Liver (tissue), 9 donors: ENCODE results near the gene DOK6. TPM values are rescaled to one million over a fixed set of nuclear protein-coding genes. Genes with fewer than 3 reads are reported as not detected.

Source experiments
- DNase-seq: peaks from one replicate; pipeline ENCODE4 v3.0.0-alpha.2; 2017; ENCODE audit warnings: low spot score
- H3K27ac ChIP-seq, 2 donors: one replicate each; pipeline ENCODE4 v1.7.0; 2013; ENCODE audit warnings: inconsistent platforms in 2 of 2, low read length in 2 of 2, control low read depth in 1 of 2, low read depth in 1 of 2, mild to moderate bottlenecking in 1 of 2
- H3K27me3 ChIP-seq, 4 donors: one replicate each; pipeline versions ENCODE4 v1.6.1 to v1.7.0; 2013; ENCODE audit warnings: low read length in 3 of 4, inconsistent platforms in 1 of 4, mild to moderate bottlenecking in 1 of 4, moderate library complexity in 1 of 4; ENCODE audit not compliant: control insufficient read depth in 4 of 4, insufficient read depth in 4 of 4
- H3K36me3 ChIP-seq, 4 donors: one replicate each; pipeline versions ENCODE4 v1.6.1 to v1.7.0; 2013; ENCODE audit warnings: low read length in 3 of 4, mild to moderate bottlenecking in 3 of 4, low read depth in 1 of 4, moderate library complexity in 1 of 4; ENCODE audit not compliant: control insufficient read depth in 4 of 4, insufficient read depth in 3 of 4
- H3K4me1 ChIP-seq, 4 donors: one replicate each; pipeline versions ENCODE4 v1.6.1 to v1.7.0; 2013; ENCODE audit warnings: low read length in 3 of 4, mild to moderate bottlenecking in 3 of 4, moderate library complexity in 1 of 4; ENCODE audit not compliant: control insufficient read depth in 4 of 4, insufficient read depth in 4 of 4
- H3K4me3 ChIP-seq, 3 donors: one replicate each; pipeline versions ENCODE4 v1.6.1 to v1.7.0; 2013; ENCODE audit warnings: low read length in 3 of 3, control low read depth in 1 of 3, low read depth in 1 of 3, mild to moderate bottlenecking in 1 of 3
- H3K9ac ChIP-seq, 2 donors: one replicate each; pipeline ENCODE4 v1.7.0; 2013; ENCODE audit warnings: low read length in 2 of 2, mild to moderate bottlenecking in 2 of 2, moderate library complexity in 2 of 2, control low read depth in 1 of 2, low read depth in 1 of 2
- H3K9me3 ChIP-seq, 4 donors: one replicate each; pipeline versions ENCODE4 v1.6.1 to v1.7.0; 2013; ENCODE audit warnings: low read length in 3 of 4; ENCODE audit not compliant: control insufficient read depth in 4 of 4
- EGR1 ChIP-seq, 2 donors: IDR thresholded peaks; 2 replicates each; pipeline ENCODE4 v1.6.1; 2016 to 2018; ENCODE audit warnings: antibody characterized with exemption in 2 of 2, low read depth in 2 of 2
- FOXA1 ChIP-seq: IDR thresholded peaks from 2 replicates; pipeline ENCODE4 v1.6.1; 2016; ENCODE audit warnings: antibody characterized with exemption
- GABPA ChIP-seq, 2 donors: IDR thresholded peaks in 1 of 2; conservative IDR thresholded peaks in 1 of 2; 2 replicates each; pipeline ENCODE4 v1.6.1; 2016; ENCODE audit warnings: antibody characterized with exemption in 2 of 2, mild to moderate bottlenecking in 1 of 2, moderate library complexity in 1 of 2
- HNF4A ChIP-seq, 2 donors: conservative IDR thresholded peaks; 2 replicates each; pipeline ENCODE4 v1.6.1; 2016; ENCODE audit warnings: antibody characterized with exemption in 2 of 2, mild to moderate bottlenecking in 2 of 2
- HNF4G ChIP-seq: IDR thresholded peaks from 2 replicates; pipeline ENCODE4 v1.6.1; 2016; ENCODE audit warnings: antibody characterized with exemption
- JUND ChIP-seq, 2 donors: IDR thresholded peaks; 2 replicates each; pipeline ENCODE4 v1.6.1; 2016; ENCODE audit warnings: antibody characterized with exemption in 2 of 2
- NR2F2 ChIP-seq: IDR thresholded peaks from 2 replicates; pipeline ENCODE4 v1.6.1; 2016; ENCODE audit warnings: antibody characterized with exemption
- RAD21 ChIP-seq, 2 donors: IDR thresholded peaks; 2 replicates each; pipeline ENCODE4 v1.6.1; 2016; ENCODE audit warnings: antibody characterized with exemption in 2 of 2, mild to moderate bottlenecking in 2 of 2
- RXRA ChIP-seq, 2 donors: IDR thresholded peaks; 2 replicates each; pipeline ENCODE4 v1.6.1; 2017 to 2018; ENCODE audit warnings: antibody characterized with exemption in 2 of 2, mild to moderate bottlenecking in 1 of 2
- SP1 ChIP-seq: IDR thresholded peaks from 2 replicates; pipeline ENCODE4 v1.6.1; 2018; ENCODE audit warnings: antibody characterized with exemption, mild to moderate bottlenecking
- TAF1 ChIP-seq: conservative IDR thresholded peaks from 2 replicates; pipeline ENCODE4 v1.6.1; 2016; ENCODE audit warnings: antibody characterized with exemption, mild to moderate bottlenecking
- YY1 ChIP-seq: IDR thresholded peaks from 2 replicates; pipeline ENCODE4 v1.6.1; 2016; ENCODE audit warnings: antibody characterized with exemption, mild to moderate bottlenecking
- WGBS: extraction: QIAGEN DNeasy Blood & Tissue Kit; methylation state at CpG from one replicate; pipeline ENCODE4 v1.1.7; 2013; 5-methylcytosine and 5-hydroxymethylcytosine counted together
- polyA plus RNA-seq, 2 donors: library from polyadenylated mRNA; stranded (reverse) in 1 of 2; unstranded in 1 of 2; fragments of 200-250 nt in 1 of 2; fragments of >200 nt in 1 of 2; fragmentation: Nextera tagmentation in 1 of 2; extraction: Ambion mirVana in 1 of 2; gene quantifications; one replicate each; pipeline versions ENCODE4 v1.2.1 to v1.2.3, GENCODE V29; 2013 to 2015
- total RNA-seq, 2 donors: library from RNA; depleted of rRNA; stranded (reverse); fragments of >200 nt; gene quantifications; one replicate each; pipeline ENCODE4 v1.2.3, GENCODE V29; 2014
- TF ChIP-seq, protein P1 (sequence below): IDR thresholded peaks from 2 replicates; pipeline ENCODE4 v1.6.1; 2016; ENCODE audit warnings: antibody characterized with exemption
- TF ChIP-seq, protein P2 (sequence below): IDR thresholded peaks from 2 replicates; pipeline ENCODE4 v1.6.1; 2016; ENCODE audit warnings: antibody characterized with exemption, mild to moderate bottlenecking
- TF ChIP-seq, protein P3 (sequence below): IDR thresholded peaks from 2 replicates; pipeline ENCODE4 v1.6.1; 2016; ENCODE audit warnings: antibody characterized with exemption
- TF ChIP-seq, protein P4 (sequence below): fragments of 150-350 bp; IDR thresholded peaks from 2 replicates; pipeline ENCODE4 v1.5.1; 2017; ENCODE audit warnings: improper control_type of control experiment, low read depth, low read length; ENCODE audit not compliant: missing input control
- donor health status: healthy.
- donor health status: healthy.
- donor health status: healthy.
- donor health status: healthy.
- donor health status: healthy.

Gene DOK6
- total and polyA plus RNA-seq, 4 donors = 0.08 to 1.1 (median 0.67) TPM

DNA sequence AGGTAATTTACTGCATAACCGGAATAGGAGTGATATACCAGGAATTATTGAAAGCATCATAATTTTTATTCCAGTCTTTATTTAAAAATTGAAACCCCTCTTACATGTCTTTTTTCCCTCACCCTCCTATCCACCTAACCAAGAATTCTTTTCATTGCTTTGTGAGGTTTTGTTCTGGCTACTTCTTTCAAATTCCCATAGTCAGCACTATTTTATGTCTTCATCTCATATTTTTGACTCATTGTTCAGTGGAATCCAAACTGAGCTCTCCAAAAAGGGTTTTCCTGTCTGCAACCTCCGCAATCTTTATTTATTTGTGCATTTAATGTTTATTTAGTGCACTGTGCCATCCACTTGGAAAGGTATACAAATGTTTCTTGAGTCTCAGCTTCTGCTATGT, 128.5 kb downstream of the DOK6 start:
- no peak overlapping the region for H3K9ac ChIP-seq
- no peak overlapping the region for H3K27ac ChIP-seq
- no peaks in the 10 kb centered on the region for H3K36me3 ChIP-seq
- no peak for DNase-seq
- no peaks in the 10 kb centered on the region for H3K9me3 ChIP-seq
- H3K4me1 ChIP-seq = no peaks in the 10 kb centered on the region
- 88% methylated on average over 2 of the region's 2 CpGs for WGBS
- H3K4me3 ChIP-seq = no peak overlapping the region
- H3K27me3 ChIP-seq = no peaks in the 10 kb centered on the region
- TF ChIP-seq, protein P1, sequence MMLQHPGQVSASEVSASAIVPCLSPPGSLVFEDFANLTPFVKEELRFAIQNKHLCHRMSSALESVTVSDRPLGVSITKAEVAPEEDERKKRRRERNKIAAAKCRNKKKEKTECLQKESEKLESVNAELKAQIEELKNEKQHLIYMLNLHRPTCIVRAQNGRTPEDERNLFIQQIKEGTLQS = no peak
- TF ChIP-seq HNF4G (no peak), TAF1 (no peak), RXRA (IDR thresholded peaks at IDR 0.05) (no peak), SP1 (no peak)

DNA sequence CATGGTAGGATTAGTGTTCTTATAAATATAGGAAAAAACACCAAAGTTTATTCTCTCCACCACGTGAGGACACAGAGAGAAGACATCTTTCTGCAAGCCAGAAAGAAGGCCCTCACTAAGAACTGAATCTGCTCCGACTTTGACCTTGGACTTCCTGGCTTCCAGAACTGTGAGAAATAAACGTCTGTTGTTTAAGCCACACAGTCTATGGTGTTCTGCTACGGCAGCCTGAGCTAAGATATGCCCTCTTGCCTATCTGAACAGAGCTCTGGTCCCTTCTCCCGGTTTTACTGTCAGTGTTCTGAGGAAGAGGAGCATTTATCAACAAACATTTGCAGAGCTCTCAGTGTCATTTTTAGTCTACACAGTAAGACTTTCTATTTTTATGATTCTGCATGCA, 131.3 kb downstream of the DOK6 start:
- 70% methylated on average over 5 of the region's 5 CpGs for WGBS
- TF ChIP-seq, protein P2, sequence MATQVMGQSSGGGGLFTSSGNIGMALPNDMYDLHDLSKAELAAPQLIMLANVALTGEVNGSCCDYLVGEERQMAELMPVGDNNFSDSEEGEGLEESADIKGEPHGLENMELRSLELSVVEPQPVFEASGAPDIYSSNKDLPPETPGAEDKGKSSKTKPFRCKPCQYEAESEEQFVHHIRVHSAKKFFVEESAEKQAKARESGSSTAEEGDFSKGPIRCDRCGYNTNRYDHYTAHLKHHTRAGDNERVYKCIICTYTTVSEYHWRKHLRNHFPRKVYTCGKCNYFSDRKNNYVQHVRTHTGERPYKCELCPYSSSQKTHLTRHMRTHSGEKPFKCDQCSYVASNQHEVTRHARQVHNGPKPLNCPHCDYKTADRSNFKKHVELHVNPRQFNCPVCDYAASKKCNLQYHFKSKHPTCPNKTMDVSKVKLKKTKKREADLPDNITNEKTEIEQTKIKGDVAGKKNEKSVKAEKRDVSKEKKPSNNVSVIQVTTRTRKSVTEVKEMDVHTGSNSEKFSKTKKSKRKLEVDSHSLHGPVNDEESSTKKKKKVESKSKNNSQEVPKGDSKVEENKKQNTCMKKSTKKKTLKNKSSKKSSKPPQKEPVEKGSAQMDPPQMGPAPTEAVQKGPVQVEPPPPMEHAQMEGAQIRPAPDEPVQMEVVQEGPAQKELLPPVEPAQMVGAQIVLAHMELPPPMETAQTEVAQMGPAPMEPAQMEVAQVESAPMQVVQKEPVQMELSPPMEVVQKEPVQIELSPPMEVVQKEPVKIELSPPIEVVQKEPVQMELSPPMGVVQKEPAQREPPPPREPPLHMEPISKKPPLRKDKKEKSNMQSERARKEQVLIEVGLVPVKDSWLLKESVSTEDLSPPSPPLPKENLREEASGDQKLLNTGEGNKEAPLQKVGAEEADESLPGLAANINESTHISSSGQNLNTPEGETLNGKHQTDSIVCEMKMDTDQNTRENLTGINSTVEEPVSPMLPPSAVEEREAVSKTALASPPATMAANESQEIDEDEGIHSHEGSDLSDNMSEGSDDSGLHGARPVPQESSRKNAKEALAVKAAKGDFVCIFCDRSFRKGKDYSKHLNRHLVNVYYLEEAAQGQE = no peak
- TF ChIP-seq EGR1 (IDR thresholded peaks at IDR 0.05; ENCODE audit: low read depth in 2 of 2) (no peak), FOXA1 (no peak), RAD21 (IDR thresholded peaks at IDR 0.05) (no peak), NR2F2 (no peak), JUND (IDR thresholded peaks at IDR 0.05) (no peak), YY1 (no peak), RXRA (IDR thresholded peaks at IDR 0.05) (no peak), TAF1 (no peak), GABPA (IDR thresholded peaks at IDR 0.05 in 1 of 2, conservative IDR thresholded peaks at IDR 0.05 in 1 of 2) (no peak), HNF4A (conservative IDR thresholded peaks at IDR 0.05) (no peak), HNF4G (no peak), SP1 (no peak)
- TF ChIP-seq, protein P1 = no peak
- TF ChIP-seq, protein P3, sequence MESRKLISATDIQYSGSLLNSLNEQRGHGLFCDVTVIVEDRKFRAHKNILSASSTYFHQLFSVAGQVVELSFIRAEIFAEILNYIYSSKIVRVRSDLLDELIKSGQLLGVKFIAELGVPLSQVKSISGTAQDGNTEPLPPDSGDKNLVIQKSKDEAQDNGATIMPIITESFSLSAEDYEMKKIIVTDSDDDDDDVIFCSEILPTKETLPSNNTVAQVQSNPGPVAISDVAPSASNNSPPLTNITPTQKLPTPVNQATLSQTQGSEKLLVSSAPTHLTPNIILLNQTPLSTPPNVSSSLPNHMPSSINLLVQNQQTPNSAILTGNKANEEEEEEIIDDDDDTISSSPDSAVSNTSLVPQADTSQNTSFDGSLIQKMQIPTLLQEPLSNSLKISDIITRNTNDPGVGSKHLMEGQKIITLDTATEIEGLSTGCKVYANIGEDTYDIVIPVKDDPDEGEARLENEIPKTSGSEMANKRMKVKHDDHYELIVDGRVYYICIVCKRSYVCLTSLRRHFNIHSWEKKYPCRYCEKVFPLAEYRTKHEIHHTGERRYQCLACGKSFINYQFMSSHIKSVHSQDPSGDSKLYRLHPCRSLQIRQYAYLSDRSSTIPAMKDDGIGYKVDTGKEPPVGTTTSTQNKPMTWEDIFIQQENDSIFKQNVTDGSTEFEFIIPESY = no peak
- TF ChIP-seq, protein P4, sequence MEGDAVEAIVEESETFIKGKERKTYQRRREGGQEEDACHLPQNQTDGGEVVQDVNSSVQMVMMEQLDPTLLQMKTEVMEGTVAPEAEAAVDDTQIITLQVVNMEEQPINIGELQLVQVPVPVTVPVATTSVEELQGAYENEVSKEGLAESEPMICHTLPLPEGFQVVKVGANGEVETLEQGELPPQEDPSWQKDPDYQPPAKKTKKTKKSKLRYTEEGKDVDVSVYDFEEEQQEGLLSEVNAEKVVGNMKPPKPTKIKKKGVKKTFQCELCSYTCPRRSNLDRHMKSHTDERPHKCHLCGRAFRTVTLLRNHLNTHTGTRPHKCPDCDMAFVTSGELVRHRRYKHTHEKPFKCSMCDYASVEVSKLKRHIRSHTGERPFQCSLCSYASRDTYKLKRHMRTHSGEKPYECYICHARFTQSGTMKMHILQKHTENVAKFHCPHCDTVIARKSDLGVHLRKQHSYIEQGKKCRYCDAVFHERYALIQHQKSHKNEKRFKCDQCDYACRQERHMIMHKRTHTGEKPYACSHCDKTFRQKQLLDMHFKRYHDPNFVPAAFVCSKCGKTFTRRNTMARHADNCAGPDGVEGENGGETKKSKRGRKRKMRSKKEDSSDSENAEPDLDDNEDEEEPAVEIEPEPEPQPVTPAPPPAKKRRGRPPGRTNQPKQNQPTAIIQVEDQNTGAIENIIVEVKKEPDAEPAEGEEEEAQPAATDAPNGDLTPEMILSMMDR = no peak

More for the DNA sequence above, 131.3 kb downstream of the DOK6 start:
- Histone ChIP-seq H3K27ac (no peak overlapping the region), H3K27me3 (no peaks in the 10 kb centered on the region), H3K4me3 (no peak overlapping the region), H3K36me3 (no peaks in the 10 kb centered on the region), H3K9me3 (no peaks in the 10 kb centered on the region), H3K4me1 (no peaks in the 10 kb centered on the region), H3K9ac (no peak overlapping the region)
- no peak for DNase-seq
